Activated CD4-positive, alpha-beta T cell treated with anti-CD3 and anti-CD28 coated beads, Interleukin-2, Interleukin-6, amounts not matched to agents 100 ng/mL and 50 ng/mL, durations not matched to agents 16 hours and 8 hours (primary cell): ENCODE results near the gene DPM2.

ENCODE experiments used
- DNase-seq: peaks from one replicate; pipeline ENCODE4 v3.0.0-alpha.2; 2020

DPM2 gene

DNA sequence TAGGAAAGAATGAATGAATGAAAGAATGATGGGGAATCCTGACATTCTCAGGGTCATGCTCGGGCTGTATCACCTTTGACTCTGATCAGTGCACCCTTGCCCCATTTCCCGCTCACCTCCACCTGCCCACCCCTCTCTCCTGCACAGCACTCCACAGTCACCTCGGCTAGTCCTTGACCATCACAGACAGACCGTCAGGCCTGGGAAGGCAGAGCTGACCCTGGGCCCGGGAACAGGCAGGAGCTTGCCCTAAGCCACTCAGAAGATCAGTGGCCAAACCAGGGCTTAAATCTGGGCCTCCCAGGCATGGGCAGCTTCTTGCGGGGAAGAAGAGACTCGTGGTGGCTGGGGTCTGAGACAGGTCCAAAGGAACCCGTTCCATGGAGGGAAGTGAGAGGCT lies 41.8 kb downstream of the DPM2 start:
- no peak for DNase-seq

DNA sequence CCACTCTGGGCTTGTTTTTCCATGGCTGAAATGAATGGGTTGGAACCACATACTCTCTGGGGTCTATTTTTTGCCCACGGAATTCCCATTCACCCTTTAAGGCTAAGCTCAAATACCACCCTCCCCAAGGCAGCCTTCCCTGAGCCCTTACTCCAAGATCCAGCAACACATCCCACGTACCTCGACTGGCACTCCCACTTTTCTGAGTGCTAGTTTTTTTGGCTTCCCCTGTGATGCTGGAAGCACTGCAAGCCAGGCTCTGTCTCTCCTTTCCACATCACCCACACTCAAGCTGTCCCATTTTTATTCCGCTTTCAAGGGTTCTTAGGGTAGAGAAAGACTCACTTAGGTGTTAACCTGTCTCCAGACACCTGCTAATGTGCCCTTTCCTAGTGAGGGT lies 44.3 kb downstream of the DPM2 start:
- no peak for DNase-seq

DNA sequence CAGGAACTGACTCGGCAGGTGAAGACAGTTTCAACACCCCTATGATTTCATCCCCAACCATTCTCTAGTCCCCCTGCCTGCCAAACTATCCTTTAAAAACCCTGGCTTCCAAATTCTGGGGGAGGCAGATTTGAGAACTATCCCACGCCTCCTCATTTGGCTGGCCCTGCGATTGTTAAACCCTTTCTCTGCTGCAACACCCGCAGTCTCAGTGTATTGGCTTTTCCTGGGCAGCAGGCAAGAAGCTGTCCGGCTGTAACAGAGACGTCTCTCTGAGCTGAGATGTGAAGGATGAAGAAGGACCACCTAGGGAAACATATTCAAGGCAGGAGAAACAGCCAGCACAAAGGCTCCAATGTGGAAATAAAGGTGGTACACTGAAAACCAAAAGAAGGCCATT lies 44.8 kb downstream of the DPM2 start:
- DNase-seq = no peak

DNA sequence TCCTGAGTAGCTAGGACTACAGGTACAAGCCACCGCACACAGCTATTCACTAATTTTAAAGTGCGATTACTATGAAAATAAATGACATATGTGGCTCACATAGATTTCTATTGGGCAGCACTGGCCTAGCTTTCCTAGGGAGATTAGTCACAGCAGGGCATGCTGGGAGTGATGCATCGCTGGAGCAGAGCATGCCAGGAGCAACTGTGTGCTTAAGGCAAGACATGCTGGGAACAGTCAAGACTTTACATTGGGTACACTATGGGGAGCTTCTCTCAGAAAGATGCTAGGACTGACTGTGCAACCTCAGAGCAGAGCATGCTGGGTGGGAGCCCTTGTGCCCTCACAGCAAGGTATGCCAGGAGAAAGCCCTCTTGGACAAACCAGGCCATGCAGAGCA lies 47.6 kb downstream of the DPM2 start:
- no peak for DNase-seq

DNA sequence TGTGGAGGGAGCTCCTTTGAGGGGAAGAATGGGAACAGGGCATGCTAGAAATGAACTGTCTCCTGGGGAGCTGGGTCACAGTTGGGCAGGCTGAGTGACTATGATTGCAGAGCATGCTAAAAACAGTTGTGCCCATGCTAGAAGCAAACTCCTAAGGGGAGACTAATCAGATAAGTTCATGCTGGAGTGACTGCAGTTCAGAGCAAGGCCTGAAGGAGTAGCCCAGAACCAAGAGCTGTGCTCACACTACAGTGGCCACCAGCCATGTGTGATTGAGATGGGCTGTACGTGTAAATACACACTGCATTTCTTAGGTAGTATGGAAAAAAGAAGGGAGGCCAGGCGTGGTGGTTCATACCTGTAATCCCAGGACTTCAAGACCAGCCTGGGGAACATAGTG lies 49.9 kb downstream of the DPM2 start:
- no peak for DNase-seq

DNA sequence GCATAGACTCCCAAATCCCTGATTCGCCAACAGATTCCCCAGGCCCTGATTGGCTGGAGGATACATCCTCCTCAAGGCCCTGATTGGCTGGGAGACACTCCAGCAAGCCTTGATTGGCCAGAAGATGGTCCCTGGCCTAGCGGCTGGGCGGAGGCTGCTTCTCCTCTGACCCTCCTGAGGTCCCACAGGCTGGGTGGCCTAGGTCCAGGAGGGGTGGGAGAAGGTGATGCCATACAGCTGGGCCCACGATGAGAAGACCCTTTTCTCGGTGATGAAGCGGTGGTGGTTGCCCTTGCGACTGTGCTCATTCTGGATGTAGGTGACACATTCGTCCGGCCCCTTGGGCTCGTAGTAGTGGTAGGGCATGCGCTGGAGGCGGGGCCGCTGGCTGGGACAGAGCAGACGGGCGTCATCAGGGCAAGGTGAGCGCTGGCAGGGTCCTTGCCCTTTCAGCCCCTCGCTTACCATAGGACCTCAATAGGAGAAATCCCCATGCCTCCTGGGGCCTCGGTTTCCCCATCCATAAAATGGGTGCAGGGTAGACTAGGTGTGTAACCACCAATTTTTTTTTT lies 51.2 kb downstream of the DPM2 start:
- no peak for DNase-seq

DNA sequence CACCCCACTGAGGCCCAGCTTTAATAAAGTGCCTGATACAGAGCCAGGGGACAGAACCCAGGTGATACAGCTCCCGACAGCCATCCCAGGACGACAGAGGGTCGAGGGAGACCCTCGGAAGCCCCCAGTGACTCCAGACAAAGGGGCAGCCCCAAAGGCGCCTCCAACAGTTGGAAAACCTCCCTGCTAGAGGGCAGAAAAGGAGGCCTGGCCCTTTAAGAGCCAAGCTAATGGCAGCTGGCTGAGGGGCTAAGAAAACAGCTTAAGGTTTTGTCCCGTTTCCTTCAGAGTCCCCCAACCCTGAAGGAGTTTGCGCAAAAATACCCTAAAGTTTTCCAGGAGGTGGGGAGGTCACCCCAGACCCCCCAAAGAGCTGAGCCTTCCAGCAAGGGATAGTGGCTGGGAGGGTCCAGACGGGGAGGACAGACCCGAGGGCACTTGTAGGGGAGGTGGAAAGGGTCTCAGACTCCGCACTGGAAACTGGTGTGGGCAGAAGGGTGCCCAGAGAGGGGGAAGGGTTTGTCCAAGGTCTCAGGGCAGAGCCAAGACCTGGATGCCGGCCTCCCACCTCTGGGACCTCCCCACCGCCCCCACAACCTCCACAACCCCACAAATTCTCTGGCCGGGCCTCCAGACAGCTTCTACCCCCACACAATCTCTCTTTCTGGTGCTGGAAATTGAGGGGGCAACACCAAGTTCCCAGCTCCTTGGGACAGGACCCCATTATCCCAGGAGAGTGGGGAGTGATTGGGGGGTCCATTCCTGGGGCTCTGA lies 52.0 kb downstream of the DPM2 start:
- DNase-seq = no peak
